HG03175 (cell line): Measurements from ENCODE around the gene FAM25C.
"Not testable (repeated sequence)": the region's sequence is repeated elsewhere in the genome, so short reads cannot be mapped to it uniquely, and the experiment has no call there.

Source experiments
- ATAC-seq: cut with Tn5 transposase; IDR thresholded peaks from one replicate; pipeline ENCODE4 v1.9.1; 2021; ENCODE audit warnings: mild to moderate bottlenecking, moderate library complexity; ENCODE audit not compliant: unreplicated experiment

Gene FAM25C

GRCh38 chr10:47959677-47960076 lies 39.9 kb downstream of the FAM25C start:
- not testable (repeated sequence) for ATAC-seq

DNA sequence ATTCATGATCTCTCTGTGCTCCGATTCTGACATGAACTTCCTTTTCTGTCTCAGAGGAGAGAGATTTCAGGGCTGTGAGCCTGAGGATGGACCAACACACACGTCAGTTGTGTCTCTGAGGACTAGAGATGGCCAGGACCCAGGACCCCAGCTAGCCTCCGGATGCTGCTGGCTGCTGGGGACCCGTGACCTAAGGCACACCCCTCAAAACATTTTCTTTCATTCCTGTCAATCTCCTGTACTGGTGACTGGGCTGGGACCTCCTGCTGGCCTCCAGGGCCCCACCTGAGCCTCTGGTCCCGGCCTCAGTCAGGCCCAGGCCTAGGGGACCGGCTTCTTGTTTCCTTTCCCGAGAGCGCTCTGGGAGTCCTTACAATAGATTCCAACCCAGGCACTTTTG lies 42.4 kb downstream of the FAM25C start:
- not testable (repeated sequence) for ATAC-seq

DNA sequence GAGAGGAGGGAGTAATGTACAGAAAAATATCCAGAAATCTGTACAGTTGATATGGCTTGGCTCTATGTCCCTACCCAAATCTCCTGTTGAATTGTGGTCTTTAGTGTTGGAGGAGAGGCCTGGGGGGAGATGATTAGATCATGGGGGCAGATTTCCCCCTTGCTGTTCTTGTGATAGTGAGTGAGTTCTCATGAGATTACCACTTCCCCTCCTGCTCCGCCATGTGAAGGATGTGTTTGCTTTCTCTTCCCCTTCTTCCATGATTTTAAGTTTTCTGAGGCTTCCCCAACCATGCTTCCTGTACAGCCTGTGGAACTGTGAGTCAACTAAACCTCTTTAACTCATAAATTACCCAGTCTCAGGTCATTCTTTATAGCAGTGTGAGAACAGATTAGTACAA lies 52.2 kb downstream of the FAM25C start:
- not testable (repeated sequence) for ATAC-seq
